ENCODE data around the gene EIF4B. TPM values are rescaled to one million over a fixed set of nuclear protein-coding genes. Genes with fewer than 3 reads are reported as not detected.

The EIF4B gene
- polyA plus RNA-seq, 1 of the 3 experiments (the other 2 are of a cell fraction) = 267 TPM

GRCh38 chr12:52969166-52969795 lies 37.0 kb upstream of the EIF4B start:
- peaks cover 0 to 8% of the 10 kb centered on the region in 2 experiments; a peak in 1 of 4 replicates for H3K4me1 ChIP-seq (ENCODE audit: control insufficient read depth in 1 of 2, insufficient read depth in 2 of 2, low read depth in 1 of 2, low read length in 1 of 2)
- H3K9me2 ChIP-seq = no peaks in the 10 kb centered on the region
- peaks cover 8% of the 10 kb centered on the region for H3F3A ChIP-seq (replicated peaks; ENCODE audit: insufficient read depth)
- no peak for DNase-seq
- WGBS (ENCODE audit: low lambda C conversion rate) = 70% methylated on average over 12 of the region's 12 CpGs
- H3K4me3 ChIP-seq (ENCODE audit: low read depth in 2 of 2, low read length in 1 of 2) = no peak overlapping the region
- H4K20me1 ChIP-seq (ENCODE audit: insufficient read depth) = no peaks in the 10 kb centered on the region
- ChIA-PET CTCF (interaction anchor here (0.6 to 3.5 kb wide), 5 partner anchors 11 to 85 kb away, joined by 3 to 21 read pairs (median 18); no protein-coding TSS in a partner anchor), POLR2A (no interaction called here)
- no peaks in the 10 kb centered on the region for H3K9me3 ChIP-seq
- H3K27ac ChIP-seq (ENCODE audit: low read depth in 2 of 2, low read length in 1 of 2) = no peak overlapping the region
- no peaks in the 10 kb centered on the region for H3K36me3 ChIP-seq (replicated peaks in 1 of 2; ENCODE audit: control insufficient read depth in 1 of 2, insufficient read depth in 2 of 2, low read length in 1 of 2)
- H3K4me2 ChIP-seq = no peak overlapping the region
- no peaks in the 10 kb centered on the region for H3K79me2 ChIP-seq (ENCODE audit: insufficient read depth)
- TF ChIP-seq MXI1 (IDR thresholded peaks at IDR 0.05; ENCODE audit: low read depth, low read length) (no peak), TEAD4 (IDR thresholded peaks at IDR 0.05; ENCODE audit: borderline replicate concordance, insufficient read depth) (no peak), SMC3 (IDR thresholded peaks at IDR 0.05; ENCODE audit: low read depth, low read length) (no peak), ELF1 (IDR thresholded peaks at IDR 0.05) (no peak), CHD2 (IDR thresholded peaks at IDR 0.05; ENCODE audit: low read length, partially characterized antibody) (no peak), EP300 (IDR thresholded peaks at IDR 0.05; ENCODE audit: borderline replicate concordance in 1 of 2, low read depth in 1 of 2, low read length in 1 of 2) (no peak), YY1 (IDR thresholded peaks at IDR 0.05; ENCODE audit: low read depth) (no peak), NFIC (IDR thresholded peaks at IDR 0.05; ENCODE audit: borderline replicate concordance) (no peak), IRF3 (IDR thresholded peaks at IDR 0.05; ENCODE audit: low read depth, low read length) (no peak), RXRA (IDR thresholded peaks at IDR 0.05; ENCODE audit: borderline replicate concordance, low read depth) (no peak), RFX5 (IDR thresholded peaks at IDR 0.05; ENCODE audit: low read length) (no peak), GATA2 (CRISPR knock-in tag; IDR thresholded peaks at IDR 0.05) (no peak), RCOR1 (IDR thresholded peaks at IDR 0.05; ENCODE audit: low read length) (no peak), FOXJ3 (CRISPR knock-in tag; IDR thresholded peaks at IDR 0.05) (no peak), MEF2A (IDR thresholded peaks at IDR 0.05; ENCODE audit: borderline replicate concordance, low read depth) (no peak), RAD21 (IDR thresholded peaks at IDR 0.05; ENCODE audit: low read length) (no peak), SIN3A (IDR thresholded peaks at IDR 0.05; ENCODE audit: borderline replicate concordance, low read depth, low read length) (no peak), CTCF (IDR thresholded peaks at IDR 0.05) (no peak)
- H3K9ac ChIP-seq = no peak overlapping the region
- no peaks in the 10 kb centered on the region for H3K27me3 ChIP-seq (ENCODE audit: insufficient read depth)
- no peak overlapping the region; the same call in 1 of the 2 replicates for H2AFZ ChIP-seq (ENCODE audit: low read depth)
